ENCODE data around the gene RNF8. TPM values are rescaled to one million over a fixed set of nuclear protein-coding genes. Genes with fewer than 3 reads are reported as not detected.
"Not testable (repeated sequence)": the region's sequence is repeated elsewhere in the genome, so short reads cannot be mapped to it uniquely, and the experiment has no call there.

Gene RNF8
- total RNA-seq, 4 donors from 2014 or later, result 2.2 to 12.9 (median 9.0) TPM

DNA sequence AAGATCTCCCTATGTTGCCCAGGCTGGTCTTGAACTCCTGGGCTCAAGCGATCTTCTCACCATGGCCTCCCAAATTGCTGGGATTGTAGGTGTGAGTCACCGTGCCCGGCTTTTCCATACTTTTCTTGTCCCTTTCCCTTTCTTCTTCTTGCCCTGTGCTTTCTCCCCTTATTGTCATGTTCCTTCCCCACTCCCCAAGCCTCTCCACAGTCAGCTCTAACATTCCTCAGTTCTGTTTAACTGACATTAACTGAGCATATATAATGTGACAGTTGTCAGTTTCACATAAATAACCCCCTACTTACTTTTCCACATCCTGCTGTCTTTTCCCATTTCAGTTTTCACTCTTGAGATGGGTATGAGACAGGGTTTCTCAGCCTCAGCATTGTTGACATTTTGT, 9.5 kb upstream of the RNF8 start:
- intact Hi-C loops (cut with DNase I; ENCODE audit: low total_unique reads) (no loop called here), in situ Hi-C loops (cut with MboI; ENCODE audit: low pct_ligation_motif_present in 1 of 4, low pct_unique_long_range_greater_than_20kb in 1 of 4, low sequenced_read_pairs in 3 of 4) (loop anchor here in 1 of 4 donors (25.0 kb wide), 1 partner anchor 343 kb away; the partner anchor contains the start of gene MDGA1)
- Histone ChIP-seq H3K4me1 (no peaks in the 10 kb centered on the region), H3K27me3 (peaks cover 10% of the 10 kb centered on the region), H3K9me3 (no peaks in the 10 kb centered on the region), H3K27ac (no peak overlapping the region), H3K4me3 (no peak overlapping the region), H3K36me3 (no peaks in the 10 kb centered on the region)
- 91% methylated on average over 3 of the region's 3 CpGs; no CpG with 5 or more reads in 1 of the 2 donors for WGBS, 2 donors (ENCODE audit: low coverage in 1 of 2)
- TF ChIP-seq, protein P1, sequence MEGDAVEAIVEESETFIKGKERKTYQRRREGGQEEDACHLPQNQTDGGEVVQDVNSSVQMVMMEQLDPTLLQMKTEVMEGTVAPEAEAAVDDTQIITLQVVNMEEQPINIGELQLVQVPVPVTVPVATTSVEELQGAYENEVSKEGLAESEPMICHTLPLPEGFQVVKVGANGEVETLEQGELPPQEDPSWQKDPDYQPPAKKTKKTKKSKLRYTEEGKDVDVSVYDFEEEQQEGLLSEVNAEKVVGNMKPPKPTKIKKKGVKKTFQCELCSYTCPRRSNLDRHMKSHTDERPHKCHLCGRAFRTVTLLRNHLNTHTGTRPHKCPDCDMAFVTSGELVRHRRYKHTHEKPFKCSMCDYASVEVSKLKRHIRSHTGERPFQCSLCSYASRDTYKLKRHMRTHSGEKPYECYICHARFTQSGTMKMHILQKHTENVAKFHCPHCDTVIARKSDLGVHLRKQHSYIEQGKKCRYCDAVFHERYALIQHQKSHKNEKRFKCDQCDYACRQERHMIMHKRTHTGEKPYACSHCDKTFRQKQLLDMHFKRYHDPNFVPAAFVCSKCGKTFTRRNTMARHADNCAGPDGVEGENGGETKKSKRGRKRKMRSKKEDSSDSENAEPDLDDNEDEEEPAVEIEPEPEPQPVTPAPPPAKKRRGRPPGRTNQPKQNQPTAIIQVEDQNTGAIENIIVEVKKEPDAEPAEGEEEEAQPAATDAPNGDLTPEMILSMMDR (IDR thresholded peaks at IDR 0.05), result no peak
- TF ChIP-seq POLR2A (IDR thresholded peaks at IDR 0.05), result no peak
- no peak for TF ChIP-seq EP300 (IDR thresholded peaks at IDR 0.05; ENCODE audit: low read depth)
- TF ChIP-seq POLR2AphosphoS5 (IDR thresholded peaks at IDR 0.05), result no peak
- DNase-seq, result no peak

DNA sequence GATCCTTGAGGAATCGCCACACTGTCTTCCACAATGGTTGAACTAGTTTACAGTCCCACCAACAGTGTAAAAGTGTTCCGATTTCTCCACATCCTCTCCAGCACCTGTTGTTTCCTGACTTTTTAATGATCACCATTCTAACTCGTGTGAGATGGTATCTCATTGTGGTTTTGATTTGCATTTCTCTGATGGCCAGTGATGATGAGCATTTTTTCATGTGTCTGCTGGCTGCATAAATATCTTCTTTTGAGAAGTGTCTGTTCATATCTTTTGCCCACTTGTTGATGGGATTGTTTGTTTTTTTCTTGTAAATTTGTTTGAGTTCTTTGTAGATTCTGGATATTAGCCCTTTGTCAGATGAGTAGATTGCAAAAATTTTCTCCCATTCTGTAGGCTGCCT, 8.0 kb upstream of the RNF8 start:
- DNase-seq; H3K4me1 ChIP-seq; H3K27ac ChIP-seq; H3K36me3 ChIP-seq; H3K4me3 ChIP-seq; H3K9me3 ChIP-seq; intact Hi-C loops (cut with DNase I; ENCODE audit: low total_unique reads): not testable (repeated sequence)
- H3K27me3 ChIP-seq, result peaks cover 10% of the 10 kb centered on the region
- WGBS, 2 donors (ENCODE audit: low coverage in 1 of 2), result 62% methylated on average over 3 of the region's 3 CpGs; no CpG with 5 or more reads in 1 of the 2 donors
- in situ Hi-C loops (cut with MboI; ENCODE audit: low pct_ligation_motif_present in 1 of 4, low pct_unique_long_range_greater_than_20kb in 1 of 4, low sequenced_read_pairs in 3 of 4), result loop anchor here in 1 of 4 donors (25.0 kb wide), 1 partner anchor 341 kb away; the partner anchor contains the start of gene MDGA1

DNA sequence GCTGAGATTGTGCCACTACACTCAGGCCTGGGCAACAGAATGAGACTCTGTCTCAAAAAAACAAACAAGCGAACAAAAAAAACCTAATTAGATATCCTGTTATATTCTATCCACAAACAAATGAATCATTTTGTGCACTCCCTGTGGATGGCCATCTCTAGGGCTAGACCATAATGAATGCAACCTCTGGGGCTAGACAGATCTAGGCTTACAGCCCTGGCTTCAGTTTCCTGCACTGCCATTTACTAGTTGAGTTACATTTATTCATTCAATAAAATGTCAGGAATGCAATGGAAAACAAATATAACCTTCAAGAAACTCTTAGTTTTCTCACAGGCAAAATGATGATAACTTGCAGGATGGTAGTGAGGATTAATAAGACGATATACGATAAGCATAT, 6.6 kb upstream of the RNF8 start:
- intact Hi-C loops (cut with DNase I; ENCODE audit: low total_unique reads) (no loop called here), in situ Hi-C loops (cut with MboI; ENCODE audit: low pct_ligation_motif_present in 1 of 4, low pct_unique_long_range_greater_than_20kb in 1 of 4, low sequenced_read_pairs in 3 of 4) (loop anchor here in 1 of 4 donors (25.0 kb wide), 1 partner anchor 340 kb away; the partner anchor contains the start of gene MDGA1)
- Histone ChIP-seq H3K27ac (no peak overlapping the region), H3K4me3 (no peak overlapping the region), H3K36me3 (no peaks in the 10 kb centered on the region), H3K27me3 (peaks cover 10% of the 10 kb centered on the region), H3K4me1 (no peaks in the 10 kb centered on the region), H3K9me3 (no peaks in the 10 kb centered on the region)
- TF ChIP-seq POLR2AphosphoS5 (IDR thresholded peaks at IDR 0.05) (no peak), EP300 (IDR thresholded peaks at IDR 0.05; ENCODE audit: low read depth) (no peak), POLR2A (IDR thresholded peaks at IDR 0.05) (no peak)
- TF ChIP-seq, protein P1 (IDR thresholded peaks at IDR 0.05), result no peak
- no peak for DNase-seq
- 91 to 95% methylated on average over 3 of the region's 3 CpGs for WGBS, 2 donors (ENCODE audit: low coverage in 1 of 2)

DNA sequence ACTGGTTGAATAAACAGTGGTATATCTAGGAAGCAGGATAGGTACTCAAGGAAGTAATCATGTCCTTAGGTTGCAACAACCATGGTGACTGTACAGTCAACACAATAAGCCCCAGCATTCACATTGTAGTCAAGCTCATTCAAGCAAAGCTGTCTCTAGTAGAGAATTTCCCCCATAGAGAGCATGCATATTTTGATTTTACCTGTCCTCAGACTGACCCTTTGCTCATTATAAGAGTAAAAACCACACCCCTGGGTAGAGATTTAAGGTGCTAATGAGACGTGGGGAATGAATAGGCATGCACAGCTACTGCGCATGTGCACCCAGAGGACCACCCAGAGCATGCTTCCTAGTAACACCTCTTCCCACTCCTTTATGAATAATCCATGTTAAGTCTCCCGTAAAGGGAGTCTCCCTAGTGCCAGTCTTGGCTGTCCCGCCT, 6.1 kb upstream of the RNF8 start:
- 82 to 84% methylated on average over 2 to 4 of the region's 4 CpGs for WGBS, 2 donors (ENCODE audit: low coverage in 1 of 2)
- DNase-seq, result no peak
- intact Hi-C loops (cut with DNase I; ENCODE audit: low total_unique reads), result no loop called here
- H3K36me3 ChIP-seq, result no peaks in the 10 kb centered on the region
- no peak overlapping the region for H3K27ac ChIP-seq
- TF ChIP-seq POLR2AphosphoS5 (IDR thresholded peaks at IDR 0.05), result no peak
- peaks cover 10% of the 10 kb centered on the region for H3K27me3 ChIP-seq
- H3K9me3 ChIP-seq, result no peaks in the 10 kb centered on the region
- in situ Hi-C loops (cut with MboI; ENCODE audit: low pct_ligation_motif_present in 1 of 4, low pct_unique_long_range_greater_than_20kb in 1 of 4, low sequenced_read_pairs in 3 of 4), result loop anchor here in 1 of 4 donors (25.0 kb wide), 1 partner anchor 340 kb away; the partner anchor contains the start of gene MDGA1
- H3K4me1 ChIP-seq, result no peaks in the 10 kb centered on the region
- no peak overlapping the region for H3K4me3 ChIP-seq

DNA sequence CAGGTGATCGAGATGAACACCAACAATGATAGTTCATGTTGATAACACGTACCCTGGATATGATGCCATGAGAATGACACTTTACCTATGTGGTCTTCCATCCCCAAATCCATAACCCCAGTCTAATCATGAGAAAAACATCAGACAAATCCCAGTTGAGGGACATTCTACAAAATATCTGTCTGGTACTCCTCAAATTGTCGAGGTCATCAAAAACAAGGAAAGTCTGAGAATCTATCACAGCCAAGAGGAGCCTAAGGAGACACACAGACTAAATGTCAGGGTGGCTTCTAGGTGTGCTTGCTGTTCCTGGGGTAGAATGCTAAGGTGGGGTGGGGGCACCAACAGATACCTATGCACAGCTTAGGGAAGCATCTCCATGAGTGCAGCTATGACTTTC, 2.8 kb upstream of the RNF8 start:
- H3K36me3 ChIP-seq, result no peaks in the 10 kb centered on the region
- H3K4me1 ChIP-seq, result peaks cover 0 to 13% (median 8%) of the 10 kb centered on the region in 4 donors
- in situ Hi-C loops (cut with MboI; ENCODE audit: low pct_ligation_motif_present in 1 of 4, low pct_unique_long_range_greater_than_20kb in 1 of 4, low sequenced_read_pairs in 3 of 4), result no loop called here
- WGBS, 2 donors (ENCODE audit: low coverage in 1 of 2), result 83 to 89% methylated on average over 3 of the region's 3 CpGs
- TF ChIP-seq POLR2A (IDR thresholded peaks at IDR 0.05), result no peak
- TF ChIP-seq EP300 (IDR thresholded peaks at IDR 0.05; ENCODE audit: low read depth), result no peak
- TF ChIP-seq POLR2AphosphoS5 (IDR thresholded peaks at IDR 0.05), result no peak
- TF ChIP-seq, protein P1 (IDR thresholded peaks at IDR 0.05), result no peak
- H3K27ac ChIP-seq, result no peak overlapping the region
- no peak for DNase-seq
- no peaks in the 10 kb centered on the region for H3K27me3 ChIP-seq
- intact Hi-C loops (cut with DNase I; ENCODE audit: low total_unique reads), result no loop called here
- no peaks in the 10 kb centered on the region for H3K9me3 ChIP-seq
- no peak overlapping the region for H3K4me3 ChIP-seq

Data from transverse colon (tissue), 4 donors.